HG03460 (cell line): ENCODE measurements around the gene MGAT3.

Experiments used
- ATAC-seq: cut with Tn5 transposase; IDR thresholded peaks from one replicate; pipeline ENCODE4 v1.9.1; 2021; ENCODE audit not compliant: unreplicated experiment

The MGAT3 gene

DNA sequence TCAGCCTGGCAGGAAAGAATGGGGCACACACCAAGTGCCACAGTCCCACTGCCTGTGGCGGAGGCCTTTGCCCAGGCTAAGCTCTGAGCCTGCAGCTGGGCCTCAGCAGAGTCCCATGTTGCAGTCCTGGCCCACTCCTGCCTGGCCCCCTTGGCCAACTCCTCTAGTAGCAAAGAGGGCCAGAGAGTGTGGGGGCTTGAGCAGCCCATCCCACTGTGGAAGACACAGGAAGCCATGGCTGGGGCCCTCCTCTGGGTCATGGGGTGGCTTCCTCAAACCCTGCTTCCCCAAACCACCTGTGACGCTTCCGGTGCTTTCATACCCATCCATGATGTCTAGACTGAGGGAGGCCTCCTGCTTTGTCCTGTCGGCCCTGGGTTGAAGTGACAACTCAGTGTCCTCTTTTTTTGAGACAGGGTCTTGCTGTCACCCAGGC is 69.9 kb downstream of the MGAT3 start:
- ATAC-seq = no peak

DNA sequence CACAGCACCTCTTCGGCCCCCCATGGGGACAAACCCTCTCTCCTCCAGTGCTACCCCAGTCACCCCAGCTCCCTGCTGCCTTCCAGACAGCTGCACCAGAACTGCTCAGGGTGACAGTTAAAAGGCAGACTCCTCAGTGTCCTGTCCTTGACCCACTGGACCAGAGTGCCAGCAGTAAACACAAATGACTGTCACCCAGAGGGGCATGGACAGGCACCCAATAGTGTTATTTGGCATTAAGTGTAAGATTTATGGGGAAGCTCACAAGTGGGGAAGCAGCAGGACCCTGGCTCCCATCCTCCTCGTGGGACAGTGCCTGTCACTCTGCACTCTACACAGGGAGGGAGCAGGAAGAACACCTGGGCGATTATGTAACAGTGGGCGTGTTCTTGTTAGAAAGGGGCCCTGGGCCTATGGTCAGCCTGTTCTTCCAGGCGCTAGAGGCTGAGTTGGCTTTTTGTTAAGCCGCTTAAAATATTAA is 70.7 kb downstream of the MGAT3 start:
- ATAC-seq = no peak

DNA sequence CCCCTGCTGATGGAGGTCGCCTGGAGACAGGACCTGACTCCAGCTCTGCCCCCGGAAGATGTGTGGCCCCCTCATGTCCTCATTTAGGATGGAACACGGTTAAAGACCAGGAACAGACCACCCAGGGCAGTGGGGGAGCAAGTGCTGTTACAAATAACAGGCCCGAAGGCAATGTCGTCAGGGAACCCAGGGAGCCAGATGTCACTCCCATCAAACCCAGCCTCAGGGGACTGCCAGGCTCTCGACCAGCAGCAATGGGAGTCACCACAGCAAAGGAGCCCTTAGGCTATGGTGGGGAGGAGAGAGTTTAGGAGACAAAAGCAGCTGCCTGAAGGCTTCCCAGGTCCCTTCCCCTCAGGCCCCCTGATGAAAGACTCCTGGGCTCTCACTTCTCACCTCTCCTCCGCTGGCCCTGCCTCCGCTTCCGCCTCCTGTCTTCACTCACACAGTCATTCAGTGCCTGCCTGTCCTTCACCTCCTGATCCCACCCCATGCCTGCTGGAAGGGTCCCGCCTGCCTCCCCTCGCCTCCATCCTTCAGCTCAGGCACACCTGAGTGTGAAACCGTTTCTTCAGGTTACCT is 71.4 kb downstream of the MGAT3 start:
- ATAC-seq = no peak

DNA sequence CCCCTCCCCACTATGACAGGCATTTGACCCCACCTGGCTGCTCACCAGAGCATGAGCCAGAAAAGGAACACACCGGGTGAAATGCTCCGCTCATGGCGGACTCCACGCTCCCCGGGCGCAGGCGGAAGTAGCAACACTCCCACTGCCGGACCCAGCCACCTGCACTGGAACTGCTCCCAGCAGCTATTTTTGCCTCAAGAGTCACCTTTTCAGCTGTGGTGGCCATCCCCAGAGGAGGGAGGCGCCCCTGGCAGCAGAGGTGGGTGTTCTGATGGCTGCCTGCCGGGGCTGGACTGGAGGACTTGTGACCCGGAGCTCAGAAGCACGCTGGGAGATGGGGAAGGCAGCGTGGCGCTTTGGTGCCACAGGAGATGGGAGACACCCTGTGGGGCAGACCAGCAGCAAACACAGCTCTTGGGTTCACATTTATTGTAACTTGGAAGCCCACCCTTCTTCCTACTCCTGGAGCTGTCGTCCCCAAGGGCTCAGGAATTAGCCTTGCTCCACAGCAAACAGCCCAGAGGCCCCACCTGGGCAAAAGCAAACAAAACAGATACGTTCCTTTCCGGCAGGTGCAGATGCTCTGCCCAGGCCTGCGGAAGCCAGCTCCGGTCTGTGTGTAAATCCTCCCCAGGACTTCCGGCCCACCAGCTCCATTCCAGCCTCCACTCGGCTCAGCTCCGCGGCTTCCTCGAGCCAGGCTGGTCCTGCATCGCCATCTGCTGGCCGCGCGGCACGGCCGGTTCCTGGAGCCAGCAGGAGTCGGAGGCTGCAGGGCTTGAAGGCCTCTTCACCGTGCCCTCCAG is 72.1 kb downstream of the MGAT3 start:
- no peak for ATAC-seq

DNA sequence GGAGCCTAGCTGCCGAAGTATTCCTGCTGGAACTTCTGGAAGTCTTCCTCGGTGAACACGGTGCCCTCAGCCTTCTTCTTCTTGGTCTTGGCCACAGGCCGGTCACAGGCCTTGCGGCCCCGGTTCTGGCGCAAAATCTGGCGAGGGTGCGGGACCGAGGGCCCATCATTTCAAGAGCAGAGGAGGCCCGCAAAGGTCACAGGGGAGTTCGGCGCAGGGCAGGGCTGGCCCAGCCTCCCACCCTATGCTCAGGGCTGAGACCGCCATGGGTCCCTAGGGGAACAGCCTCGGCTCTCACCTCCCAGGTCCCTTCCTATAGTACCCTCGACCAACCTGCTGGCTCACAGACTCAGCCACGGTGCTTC is 72.7 kb downstream of the MGAT3 start:
- no peak for ATAC-seq

DNA sequence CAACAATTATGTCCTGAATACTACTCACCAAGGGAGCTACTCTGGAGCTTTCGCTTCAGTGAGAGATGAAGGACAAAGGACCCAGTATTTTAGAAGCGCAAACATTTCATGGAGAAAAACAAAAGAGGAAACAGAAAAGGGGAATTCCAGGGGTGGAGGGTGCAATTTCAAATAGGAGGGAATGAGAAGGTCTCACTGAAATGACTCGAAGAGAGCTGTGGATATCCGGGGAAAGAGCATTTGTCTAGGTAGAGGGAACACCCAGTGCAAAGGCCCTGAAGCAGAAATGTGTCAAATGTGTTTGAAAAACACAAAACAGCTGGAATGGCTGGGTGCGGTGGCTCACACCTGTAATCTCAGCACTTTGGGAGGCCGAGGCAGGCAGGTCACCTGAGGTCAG is 73.3 kb downstream of the MGAT3 start:
- ATAC-seq = no peak

DNA sequence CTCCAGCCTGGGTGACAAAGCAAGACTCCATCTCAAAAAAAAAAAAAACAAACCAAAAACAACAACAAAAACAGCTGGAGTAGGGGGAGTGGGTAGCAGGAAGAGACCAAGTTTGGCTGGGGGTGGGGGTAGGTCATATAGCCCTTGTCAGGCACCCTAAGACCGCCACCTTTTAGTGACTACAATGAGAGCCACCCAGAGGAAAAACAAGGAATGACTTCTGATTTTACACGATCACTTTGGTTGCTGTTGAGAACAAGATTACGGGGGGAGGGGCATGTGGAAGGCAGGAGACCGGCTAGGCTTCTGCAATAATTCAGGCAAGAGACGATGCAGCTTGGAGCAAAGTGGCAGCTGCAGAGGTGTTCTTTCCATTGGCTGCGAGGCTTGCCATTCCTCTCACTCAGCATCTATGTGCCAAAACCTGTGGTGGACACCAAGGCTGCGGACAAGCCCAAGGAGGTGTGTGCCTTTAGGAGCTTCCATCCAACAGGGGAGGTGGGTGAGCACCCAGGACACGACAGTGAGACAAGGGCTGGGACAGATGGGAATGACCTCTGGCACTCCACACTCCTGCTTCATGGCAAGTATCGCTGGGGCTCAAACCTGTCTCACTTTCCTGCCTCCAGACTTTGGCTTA is 74.0 kb downstream of the MGAT3 start:
- no peak for ATAC-seq

DNA sequence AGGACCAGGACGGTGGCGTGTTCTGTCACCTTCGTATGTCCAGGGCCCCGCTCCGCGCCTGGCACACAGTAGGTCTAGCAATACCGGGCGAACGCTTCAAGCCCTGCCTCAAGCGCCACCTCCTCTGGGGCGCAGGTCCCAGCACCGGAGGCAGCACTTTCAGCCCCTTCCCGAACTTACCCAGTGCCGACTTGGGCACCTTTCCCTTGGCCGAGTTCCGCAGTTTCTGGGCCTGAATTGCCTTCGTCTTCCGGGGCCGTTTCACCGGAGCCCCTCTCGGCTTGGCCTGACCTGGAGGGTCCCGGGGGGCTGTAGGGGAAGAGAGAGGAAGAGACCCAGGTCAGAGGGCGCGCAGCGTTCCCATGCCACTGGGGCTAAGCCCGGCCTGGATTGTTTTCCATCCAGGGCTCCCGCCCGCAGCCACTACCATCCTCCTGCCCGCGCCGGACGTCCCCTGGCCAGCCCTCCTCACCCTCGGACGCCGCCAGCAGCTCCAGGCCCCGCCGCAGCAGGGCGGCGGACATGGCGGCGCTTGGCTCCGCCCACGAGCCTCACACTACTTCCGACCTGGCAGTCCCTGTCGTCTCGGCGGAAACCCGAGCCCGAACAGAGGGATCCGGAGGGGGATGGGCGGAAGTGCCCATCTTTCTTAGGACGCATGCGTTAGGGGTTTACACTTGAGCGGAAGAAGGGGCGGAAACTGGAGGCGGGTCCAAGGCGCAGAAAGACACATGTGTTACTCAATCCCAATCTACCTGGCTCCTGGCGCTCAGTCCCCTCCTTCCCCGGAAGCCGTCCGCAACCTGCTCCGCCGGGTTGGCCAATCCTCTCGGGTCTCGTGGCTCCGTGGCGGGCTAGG is 75.6 kb downstream of the MGAT3 start, which contains the start of gene RPS19BP1:
TSS of gene RPS19BP1 (minus strand) at position 534 of the 859 bp plus-strand sequence. CDS start at position 524, 10 bp downstream.
- peak; percentile 78 for ATAC-seq

DNA sequence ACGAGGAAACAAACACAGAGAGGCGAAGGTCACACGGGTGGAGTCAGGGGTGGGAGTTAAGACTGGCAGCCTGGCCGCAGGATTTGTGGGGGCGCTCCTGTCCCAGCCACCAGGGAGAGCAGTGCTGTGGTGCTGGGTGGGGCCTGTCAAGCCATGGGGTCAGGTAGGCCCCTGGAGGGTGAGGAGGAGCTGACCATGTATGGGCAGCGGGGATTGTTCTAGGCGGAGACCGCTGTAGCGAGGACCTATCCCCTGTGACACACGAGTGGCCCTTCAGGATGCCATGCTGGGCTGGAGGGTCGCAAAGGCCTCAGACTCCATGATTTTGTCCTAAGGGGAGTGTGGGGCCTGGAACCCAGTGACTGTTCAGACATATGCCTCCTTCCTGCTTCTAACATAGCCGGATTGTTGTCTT is 77.3 kb downstream of the MGAT3 start:
- ATAC-seq = no peak

DNA sequence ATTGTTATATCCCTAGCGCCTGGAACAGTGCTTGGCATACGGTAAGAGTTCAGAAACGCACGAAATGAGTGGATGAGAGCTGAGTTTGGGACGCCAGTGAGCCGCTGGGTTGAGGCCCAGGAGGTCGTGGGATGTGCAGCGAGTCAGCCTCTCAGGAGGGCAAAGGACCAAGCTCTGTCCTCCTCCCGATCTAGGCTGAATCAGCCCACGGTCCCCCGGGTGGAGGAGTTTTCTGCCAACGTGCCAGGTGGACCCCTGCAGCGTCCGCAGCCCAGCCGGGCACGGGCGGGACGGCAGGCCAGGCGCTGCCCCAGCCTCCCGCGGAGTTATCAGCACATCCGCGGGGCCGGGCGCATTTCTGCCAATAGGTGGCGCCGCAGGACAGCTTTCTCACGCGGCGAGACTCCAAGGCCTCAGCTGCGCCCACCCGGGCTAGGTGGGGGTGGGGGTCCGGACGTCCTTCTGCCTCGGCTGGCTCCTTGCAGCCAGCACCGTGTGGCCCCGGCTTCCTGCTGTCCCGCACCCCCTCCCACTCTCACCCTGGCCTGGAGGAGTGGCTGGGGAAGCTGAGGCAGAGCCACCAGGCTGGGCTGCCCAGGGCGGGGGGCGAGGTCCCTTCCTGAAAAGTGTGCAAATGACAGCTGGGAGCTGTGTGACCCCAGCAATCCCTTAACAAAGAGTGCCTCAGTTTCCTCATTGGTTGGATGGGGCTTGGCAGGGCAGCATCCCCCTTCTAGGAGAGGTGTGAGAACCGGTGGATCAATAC is 78.0 kb downstream of the MGAT3 start:
- ATAC-seq = no peak

DNA sequence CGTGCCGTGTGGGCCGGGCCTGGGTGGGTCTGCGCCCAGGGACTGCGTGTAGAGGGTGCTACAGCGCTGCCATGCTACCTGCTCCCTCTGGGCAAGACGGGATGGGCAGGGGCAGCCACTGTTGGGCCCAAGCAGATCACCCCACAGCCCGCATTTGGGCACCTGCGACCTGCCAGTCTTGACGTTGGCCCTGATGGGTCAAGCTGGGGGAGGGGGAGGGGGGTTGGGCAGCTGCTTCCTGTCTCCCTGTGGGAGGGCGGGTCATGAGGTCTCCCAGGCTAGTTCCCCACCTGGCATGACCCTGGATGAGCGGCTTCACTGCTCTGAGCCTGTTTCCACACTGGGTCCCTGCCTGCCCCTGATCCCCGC is 78.5 kb downstream of the MGAT3 start:
- ATAC-seq = no peak

DNA sequence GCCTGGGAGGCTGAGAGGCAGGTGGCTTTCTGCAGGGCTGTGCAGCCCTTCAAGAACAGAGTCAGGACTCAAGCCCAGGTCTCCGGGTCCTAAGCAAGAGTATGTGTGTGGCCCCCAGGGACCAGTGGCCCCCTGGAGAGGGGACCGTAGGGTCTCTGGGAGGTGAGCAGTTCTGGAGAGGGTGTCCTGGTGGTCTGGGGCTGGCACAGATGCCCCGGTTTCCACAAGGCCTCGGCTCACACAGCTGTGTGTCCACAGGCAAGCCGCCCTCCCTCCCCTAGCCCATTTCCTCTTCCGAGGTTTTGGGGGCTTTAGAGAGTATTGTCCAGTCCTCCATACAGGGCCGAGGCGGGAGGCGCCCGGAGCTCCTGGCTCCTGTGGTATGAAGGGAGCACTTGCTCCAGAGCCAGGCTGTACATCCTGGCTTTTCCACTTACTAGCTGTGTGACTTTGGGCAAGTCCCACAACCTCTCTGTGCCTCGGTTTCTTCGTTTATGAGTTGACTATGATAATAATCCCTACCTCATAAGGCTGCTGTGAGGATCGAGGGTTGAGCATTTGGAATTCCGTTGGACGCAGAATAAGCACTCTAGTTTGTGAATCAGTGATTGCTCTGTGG is 79.1 kb downstream of the MGAT3 start:
- ATAC-seq = no peak

DNA sequence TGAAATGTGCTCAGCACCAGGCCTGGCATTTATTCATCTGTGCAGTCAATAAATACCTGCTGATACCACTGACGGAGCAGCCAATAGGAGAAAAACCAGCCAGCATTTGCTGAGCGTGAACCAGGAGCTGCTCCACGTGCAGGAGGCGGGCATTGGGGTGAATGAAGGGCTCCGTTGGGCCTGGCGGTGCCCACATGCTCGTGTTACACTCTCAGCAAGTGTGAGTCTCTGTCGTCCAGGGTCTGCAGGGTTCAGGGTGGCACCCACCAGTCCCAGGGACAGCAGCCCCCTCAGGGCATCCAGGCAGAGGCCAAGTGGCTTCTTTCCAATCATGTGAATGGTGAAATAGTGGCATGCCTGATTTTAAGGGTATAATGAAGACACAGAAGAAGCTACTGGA is 79.9 kb downstream of the MGAT3 start:
- no peak for ATAC-seq

DNA sequence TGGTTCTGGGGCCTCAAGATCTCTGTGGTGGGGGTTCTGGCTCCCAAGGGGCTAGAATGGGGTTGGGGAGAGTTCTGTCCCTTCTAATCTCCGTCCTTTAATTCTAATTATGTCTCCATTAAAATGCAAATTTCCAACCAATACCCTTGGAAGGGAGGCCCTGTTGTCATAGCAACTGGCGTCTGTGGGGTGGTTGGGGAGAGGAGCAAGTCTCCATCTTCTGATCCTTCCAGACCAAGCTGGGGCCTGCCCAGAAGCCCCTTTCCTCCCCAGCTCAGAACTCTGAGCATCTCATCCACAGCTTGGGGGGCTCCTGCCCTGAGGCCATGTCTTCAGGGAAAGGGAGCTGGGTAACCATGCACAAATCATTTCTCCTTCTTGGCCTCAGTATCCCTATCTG is 81.2 kb downstream of the MGAT3 start:
- no peak for ATAC-seq
